GM12801 (cell line): ENCODE data around the gene PSMC3IP.

ENCODE experiments used
- TF ChIP-seq, protein P1 (sequence below): IDR thresholded peaks from one replicate; pipeline ENCODE4 v1.5.1; 2011; ENCODE audit warnings: control low read depth; ENCODE audit not compliant: insufficient read length; ENCODE audit errors: extremely low read depth

Gene PSMC3IP

DNA sequence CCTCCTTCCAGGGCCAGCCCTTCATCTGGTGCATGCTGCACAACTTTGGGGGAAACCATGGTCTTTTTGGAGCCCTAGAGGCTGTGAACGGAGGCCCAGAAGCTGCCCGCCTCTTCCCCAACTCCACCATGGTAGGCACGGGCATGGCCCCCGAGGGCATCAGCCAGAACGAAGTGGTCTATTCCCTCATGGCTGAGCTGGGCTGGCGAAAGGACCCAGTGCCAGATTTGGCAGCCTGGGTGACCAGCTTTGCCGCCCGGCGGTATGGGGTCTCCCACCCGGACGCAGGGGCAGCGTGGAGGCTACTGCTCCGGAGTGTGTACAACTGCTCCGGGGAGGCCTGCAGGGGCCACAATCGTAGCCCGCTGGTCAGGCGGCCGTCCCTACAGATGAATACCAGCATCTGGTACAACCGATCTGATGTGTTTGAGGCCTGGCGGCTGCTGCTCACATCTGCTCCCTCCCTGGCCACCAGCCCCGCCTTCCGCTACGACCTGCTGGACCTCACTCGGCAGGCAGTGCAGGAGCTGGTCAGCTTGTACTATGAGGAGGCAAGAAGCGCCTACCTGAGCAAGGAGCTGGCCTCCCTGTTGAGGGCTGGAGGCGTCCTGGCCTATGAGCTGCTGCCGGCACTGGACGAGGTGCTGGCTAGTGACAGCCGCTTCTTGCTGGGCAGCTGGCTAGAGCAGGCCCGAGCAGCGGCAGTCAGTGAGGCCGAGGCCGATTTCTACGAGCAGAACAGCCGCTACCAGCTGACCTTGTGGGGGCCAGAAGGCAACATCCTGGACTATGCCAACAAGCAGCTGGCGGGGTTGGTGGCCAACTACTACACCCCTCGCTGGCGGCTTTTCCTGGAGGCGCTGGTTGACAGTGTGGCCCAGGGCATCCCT lies 34.1 kb downstream of the PSMC3IP start:
- TF ChIP-seq, protein P1, sequence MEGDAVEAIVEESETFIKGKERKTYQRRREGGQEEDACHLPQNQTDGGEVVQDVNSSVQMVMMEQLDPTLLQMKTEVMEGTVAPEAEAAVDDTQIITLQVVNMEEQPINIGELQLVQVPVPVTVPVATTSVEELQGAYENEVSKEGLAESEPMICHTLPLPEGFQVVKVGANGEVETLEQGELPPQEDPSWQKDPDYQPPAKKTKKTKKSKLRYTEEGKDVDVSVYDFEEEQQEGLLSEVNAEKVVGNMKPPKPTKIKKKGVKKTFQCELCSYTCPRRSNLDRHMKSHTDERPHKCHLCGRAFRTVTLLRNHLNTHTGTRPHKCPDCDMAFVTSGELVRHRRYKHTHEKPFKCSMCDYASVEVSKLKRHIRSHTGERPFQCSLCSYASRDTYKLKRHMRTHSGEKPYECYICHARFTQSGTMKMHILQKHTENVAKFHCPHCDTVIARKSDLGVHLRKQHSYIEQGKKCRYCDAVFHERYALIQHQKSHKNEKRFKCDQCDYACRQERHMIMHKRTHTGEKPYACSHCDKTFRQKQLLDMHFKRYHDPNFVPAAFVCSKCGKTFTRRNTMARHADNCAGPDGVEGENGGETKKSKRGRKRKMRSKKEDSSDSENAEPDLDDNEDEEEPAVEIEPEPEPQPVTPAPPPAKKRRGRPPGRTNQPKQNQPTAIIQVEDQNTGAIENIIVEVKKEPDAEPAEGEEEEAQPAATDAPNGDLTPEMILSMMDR, result no peak

- TF ChIP-seq, protein P1, result no peak
Observed at GRCh38 chr17:42541041-42541833, 36.3 kb downstream of the PSMC3IP start.

DNA sequence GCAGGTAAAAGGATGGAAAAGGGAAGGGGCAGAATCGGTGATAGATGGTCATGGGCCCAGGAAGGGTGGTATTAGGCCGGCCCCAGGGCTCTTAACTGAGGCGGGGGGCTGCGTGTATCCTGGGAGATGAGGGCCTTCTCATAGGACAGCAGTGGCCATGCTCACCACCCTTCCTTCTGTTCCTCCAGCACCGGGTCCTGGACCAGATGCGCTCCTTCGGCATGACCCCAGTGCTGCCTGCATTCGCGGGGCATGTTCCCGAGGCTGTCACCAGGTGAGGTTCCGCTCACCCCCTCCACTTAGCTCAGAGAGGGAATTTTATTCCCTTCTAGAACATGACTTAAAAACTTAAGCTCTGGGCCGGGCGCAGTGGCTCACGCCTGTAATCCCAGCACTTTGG lies 39.0 kb downstream of the PSMC3IP start:
- TF ChIP-seq, protein P1, result no peak

DNA sequence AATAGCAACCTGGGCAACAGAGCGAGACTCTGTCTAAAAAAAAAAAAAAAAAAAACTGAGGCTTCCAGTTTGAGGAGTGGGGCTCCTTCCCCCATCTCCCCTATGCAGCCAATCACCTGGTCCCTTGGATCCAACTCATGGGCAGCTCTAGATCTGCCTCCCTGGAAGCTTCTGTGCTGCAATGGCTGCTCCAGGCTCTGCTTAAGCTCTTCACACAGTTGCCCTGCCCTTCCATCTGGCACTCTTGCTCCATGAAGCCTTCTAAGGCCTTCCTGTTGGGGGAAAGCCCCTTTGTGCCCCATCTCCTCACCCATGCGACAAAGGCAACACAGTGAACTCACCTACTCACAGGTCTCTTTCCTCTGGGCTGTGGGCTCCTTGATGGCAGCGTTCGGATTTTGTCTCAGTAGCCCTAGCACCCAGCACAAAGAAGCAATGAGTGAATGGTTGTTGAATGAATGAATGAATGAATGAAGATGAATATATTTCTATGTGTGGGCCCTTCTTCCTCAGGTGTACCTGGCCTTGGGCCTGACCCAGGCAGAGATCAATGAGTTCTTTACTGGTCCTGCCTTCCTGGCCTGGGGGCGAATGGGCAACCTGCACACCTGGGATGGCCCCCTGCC lies 39.6 kb downstream of the PSMC3IP start:
- TF ChIP-seq, protein P1, result no peak

DNA sequence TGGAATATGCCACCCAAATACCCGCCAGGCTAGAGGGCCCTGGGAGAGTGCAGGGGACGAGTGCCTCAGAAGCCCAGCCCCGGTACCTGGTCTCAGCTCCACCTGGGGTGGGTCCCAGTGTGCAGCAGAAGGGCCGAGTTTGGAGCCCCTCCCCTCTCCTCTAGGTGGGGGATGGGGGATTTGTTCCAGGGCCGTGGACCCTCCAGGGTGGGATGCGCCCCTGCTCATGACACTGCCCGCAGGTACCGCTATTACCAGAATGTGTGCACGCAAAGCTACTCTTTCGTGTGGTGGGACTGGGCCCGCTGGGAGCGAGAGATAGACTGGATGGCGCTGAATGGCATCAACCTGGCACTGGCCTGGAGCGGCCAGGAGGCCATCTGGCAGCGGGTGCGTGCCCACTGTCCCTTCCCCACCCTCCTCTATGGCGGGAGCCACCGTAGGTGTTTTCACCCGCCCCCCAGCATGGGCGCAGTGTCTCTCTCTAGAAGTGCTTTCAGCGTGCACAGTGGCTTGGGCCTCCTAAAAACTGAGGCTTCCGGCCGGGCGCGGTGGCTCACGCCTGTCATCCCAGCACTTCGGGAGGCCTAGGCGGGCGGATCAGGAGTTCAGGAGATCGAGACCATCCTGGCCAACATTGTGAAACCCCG lies 40.2 kb downstream of the PSMC3IP start:
- TF ChIP-seq, protein P1, result no peak

DNA sequence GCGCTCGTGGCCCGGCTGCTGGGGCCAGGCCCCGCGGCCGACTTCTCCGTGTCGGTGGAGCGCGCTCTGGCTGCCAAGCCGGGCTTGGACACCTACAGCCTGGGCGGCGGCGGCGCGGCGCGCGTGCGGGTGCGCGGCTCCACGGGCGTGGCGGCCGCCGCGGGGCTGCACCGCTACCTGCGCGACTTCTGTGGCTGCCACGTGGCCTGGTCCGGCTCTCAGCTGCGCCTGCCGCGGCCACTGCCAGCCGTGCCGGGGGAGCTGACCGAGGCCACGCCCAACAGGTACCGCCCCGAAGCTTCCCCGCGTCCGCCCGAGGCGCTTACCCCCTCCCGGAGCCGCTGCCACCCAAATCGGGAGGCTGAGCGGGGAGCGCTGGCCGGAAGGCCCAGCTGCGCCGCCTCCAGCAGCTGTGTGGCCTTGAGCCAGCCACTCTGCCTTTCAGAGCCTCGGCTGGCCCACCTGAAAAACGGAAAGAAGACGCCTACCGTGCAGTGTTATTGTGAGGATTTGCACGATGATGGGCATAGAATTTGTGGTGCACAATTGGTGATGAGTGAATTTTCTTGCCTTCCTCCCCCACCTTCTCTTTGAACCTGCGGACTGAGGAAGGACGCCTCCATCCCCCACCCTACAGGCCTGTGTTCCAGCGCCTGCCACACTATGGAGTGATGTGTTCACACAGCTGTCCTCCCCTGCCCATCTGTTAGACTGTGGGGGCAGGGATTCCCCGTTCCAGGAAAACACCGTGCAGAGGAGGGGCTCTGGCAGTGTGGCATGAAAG lies 41.0 kb downstream of the PSMC3IP start:
- TF ChIP-seq, protein P1, result no peak
